ENCODE results near the gene KIF16B. TPM values are rescaled to one million over a fixed set of nuclear protein-coding genes. Genes with fewer than 3 reads are reported as not detected.

KIF16B gene
- total RNA-seq, 1 donor, result 13.4 TPM

DNA sequence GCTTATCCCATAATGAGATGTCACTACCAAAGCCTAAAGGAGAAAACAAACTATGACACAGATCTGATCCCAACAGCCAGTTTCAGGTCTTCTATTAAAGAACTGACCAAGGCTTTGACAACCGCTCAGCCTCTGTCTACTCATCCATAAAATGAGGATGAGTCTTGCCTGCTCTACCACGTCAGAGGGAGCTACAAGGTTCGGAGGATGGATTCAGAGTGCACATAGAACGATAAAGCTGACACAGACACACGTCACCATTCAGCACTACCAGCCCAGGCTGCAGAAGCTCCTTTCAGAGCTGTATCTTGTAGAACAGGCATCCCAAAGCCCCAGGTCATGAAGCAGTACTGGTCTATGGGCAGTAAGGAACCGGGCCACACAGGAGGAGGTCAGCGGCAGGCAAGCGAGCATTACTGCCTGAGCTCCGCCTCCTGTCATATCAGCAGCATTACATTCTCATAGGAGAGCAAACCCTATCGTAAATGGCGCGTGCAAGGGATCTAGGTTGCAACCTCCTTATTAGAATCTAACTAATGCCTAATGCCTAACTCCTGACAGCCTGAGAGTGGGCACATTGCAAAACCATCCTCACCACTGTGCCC, 25.1 kb downstream of the KIF16B start:
- DNase-seq (ENCODE audit: low read depth), result no peak

DNA sequence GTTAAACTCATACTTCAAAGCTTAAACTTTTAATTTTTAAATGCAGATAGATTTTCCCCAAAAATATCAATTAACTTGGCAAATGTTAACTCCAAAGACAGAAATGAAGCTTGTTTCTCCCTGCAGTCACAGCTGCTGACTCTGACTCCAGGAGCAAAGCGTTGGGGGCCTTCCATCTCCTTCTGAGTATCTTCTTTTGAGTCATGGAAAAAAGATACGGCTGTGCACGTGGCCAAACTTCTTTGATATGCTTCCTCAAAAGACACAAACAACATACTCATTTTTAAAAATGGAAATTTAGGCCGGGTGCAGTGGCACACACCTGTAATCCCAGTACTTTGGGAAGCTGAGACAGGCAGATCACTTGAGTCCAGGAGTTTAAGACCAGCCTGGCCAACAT, 28.3 kb downstream of the KIF16B start:
- DNase-seq (ENCODE audit: low read depth), result no peak
- no peak overlapping the region for H3K4me3 ChIP-seq (ENCODE audit: low read depth, low read length)
- TF ChIP-seq, protein P1, sequence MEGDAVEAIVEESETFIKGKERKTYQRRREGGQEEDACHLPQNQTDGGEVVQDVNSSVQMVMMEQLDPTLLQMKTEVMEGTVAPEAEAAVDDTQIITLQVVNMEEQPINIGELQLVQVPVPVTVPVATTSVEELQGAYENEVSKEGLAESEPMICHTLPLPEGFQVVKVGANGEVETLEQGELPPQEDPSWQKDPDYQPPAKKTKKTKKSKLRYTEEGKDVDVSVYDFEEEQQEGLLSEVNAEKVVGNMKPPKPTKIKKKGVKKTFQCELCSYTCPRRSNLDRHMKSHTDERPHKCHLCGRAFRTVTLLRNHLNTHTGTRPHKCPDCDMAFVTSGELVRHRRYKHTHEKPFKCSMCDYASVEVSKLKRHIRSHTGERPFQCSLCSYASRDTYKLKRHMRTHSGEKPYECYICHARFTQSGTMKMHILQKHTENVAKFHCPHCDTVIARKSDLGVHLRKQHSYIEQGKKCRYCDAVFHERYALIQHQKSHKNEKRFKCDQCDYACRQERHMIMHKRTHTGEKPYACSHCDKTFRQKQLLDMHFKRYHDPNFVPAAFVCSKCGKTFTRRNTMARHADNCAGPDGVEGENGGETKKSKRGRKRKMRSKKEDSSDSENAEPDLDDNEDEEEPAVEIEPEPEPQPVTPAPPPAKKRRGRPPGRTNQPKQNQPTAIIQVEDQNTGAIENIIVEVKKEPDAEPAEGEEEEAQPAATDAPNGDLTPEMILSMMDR (IDR thresholded peaks at IDR 0.05; ENCODE audit: insufficient read depth, low read depth, low read length), result no peak

More for the DNA sequence above, 25.1 kb downstream of the KIF16B start:
- no peak overlapping the region for H3K4me3 ChIP-seq (ENCODE audit: low read depth, low read length)
- TF ChIP-seq, protein P1 (IDR thresholded peaks at IDR 0.05; ENCODE audit: insufficient read depth, low read depth, low read length), result no peak

DNA sequence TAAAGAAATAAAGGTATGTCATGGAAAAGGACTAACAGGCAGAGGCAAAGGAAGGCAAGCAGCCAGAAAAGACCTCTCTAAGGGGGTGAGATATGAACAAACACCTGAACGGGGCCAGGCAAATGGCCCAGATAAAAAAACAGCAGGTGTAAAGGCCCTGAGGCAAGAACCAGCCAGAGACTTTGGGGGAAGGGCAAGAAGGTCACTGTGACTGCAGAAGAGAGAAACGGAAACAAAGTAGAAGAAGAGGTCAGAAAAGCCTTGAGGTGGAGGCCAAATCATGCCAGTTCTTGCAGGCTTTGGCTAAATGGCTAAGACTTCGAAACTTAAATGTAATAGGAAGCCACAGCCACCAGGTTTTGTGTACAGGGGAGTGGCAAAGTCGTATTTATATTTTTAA, 30.8 kb downstream of the KIF16B start:
- no peak overlapping the region for H3K4me3 ChIP-seq (ENCODE audit: low read depth, low read length)
- DNase-seq (ENCODE audit: low read depth), result no peak
- TF ChIP-seq, protein P1 (IDR thresholded peaks at IDR 0.05; ENCODE audit: insufficient read depth, low read depth, low read length), result no peak

DNA sequence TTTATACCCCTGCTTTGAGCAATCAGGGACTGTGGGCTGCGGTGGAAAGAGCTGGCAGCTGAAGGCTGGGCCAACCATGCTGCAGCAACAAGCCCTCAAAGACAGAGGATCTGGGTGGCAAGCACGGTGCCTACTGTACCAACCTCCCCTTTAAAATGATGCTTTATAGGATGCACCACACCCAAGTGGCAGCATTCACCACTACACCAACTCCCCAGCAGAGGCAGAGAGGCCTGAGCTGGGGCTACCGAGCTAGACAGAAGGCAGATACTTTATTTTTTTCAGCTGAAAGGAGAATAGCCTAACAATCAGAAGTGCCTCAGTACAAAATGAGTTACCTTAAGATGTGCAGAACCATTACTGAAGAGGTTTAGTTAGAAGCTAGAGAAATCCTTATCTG, 31.4 kb downstream of the KIF16B start:
- no peak overlapping the region for H3K4me3 ChIP-seq (ENCODE audit: low read depth, low read length)
- TF ChIP-seq, protein P1 (IDR thresholded peaks at IDR 0.05; ENCODE audit: insufficient read depth, low read depth, low read length), result no peak
- DNase-seq (ENCODE audit: low read depth), result no peak

DNA sequence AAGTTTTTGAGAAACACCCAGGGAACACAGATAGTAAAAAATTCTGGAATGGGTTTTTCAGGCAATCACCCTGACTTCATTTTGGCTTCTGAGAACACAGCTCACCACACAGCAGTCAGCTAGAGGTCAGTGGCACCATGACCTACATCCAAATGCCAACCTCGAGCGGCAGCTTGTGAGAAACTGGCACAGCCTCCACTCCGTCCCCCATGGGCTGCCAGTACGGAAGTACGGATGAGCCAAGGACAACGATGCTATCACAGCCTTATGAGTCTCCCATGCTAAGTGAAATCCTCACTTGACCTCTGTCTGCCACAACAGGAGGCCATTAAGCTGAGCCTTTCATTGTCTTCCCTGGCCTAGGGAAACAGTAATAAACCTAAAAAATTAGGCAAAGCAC, 32.0 kb downstream of the KIF16B start:
- DNase-seq (ENCODE audit: low read depth), result no peak
- TF ChIP-seq, protein P1 (IDR thresholded peaks at IDR 0.05; ENCODE audit: insufficient read depth, low read depth, low read length), result no peak
- no peak overlapping the region for H3K4me3 ChIP-seq (ENCODE audit: low read depth, low read length)

DNA sequence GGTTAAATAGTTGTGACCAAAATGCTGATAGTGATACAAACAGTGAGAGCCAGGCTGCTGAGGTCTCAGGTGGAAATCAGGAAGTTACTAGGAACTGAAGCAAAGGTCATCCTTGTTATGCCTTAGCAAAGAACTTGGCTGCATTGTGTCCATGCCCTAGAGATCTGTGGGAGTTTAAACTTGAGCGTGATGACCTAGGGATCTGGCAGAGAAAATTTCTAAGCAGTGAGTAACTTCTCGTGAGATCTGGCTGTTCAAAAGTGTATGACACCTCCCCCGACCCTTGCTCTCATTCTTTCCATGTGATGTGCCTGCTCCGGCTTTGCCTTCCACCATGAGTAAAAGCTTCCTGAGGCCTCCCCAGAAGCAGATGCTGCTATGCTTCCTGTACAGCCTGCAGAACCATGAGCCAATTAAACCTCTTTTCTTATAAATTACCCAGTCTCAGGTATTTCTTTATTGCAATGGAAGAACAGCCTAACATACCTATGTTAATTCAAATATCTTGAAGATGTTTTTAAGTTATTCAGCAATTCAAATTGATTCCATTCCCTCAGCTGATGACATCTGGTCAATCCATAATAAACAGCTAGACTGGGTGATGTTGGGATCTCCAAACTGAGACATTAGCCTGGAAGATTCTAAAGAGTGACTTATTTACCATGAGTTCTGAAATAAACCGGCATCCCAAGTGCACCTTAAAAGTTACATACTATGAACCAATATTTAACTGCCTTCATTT, 33.8 kb downstream of the KIF16B start:
- no peak for DNase-seq (ENCODE audit: low read depth)
- no peak overlapping the region for H3K4me3 ChIP-seq (ENCODE audit: low read depth, low read length)
- TF ChIP-seq, protein P1 (IDR thresholded peaks at IDR 0.05; ENCODE audit: insufficient read depth, low read depth, low read length), result no peak
